ENCODE data around the gene KIF26B.

KIF26B gene

DNA sequence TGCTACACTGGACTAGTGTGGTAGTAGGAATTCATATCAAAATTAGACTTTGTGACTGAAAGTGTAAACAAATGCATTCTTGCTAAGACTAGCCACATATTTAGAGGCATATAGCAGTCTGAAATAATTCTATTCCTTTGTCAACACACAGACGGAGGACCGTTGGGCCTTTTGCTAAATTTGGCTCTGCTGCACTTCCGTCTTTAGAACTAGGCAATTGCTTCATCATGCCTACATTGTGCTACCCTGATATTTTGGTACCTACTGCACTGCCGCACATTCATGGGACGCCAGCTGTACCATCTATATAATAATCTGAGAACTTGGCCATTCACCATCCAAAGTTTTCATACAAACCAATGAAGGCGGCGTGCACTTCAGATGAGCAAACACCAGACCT lies 346.8 kb downstream of the KIF26B start:
- 93 to 96% methylated on average over 7 of the region's 7 CpGs for WGBS, 2 experiments
- no peaks in the 10 kb centered on the region for H3K9me3 ChIP-seq (ENCODE audit: control insufficient read depth, low read length)

DNA sequence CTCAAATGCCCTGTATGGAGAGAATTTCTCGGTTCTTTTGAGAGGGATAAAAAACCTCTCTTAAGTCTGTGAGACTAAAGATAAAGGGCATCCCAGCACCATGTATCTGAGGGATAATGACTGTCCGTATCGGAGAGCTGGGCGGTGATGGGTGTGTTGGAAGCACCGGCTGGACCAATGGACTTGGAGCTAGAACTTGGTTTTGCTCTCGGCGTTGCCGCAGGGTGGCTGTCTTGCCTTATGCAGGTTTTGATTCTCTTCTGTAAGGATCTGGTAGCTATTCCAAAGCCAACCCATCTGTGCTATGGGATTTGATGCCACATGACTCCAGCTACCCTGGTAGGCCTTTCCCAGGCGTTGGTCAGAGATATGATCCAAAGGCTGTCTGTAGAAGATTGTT lies 348.8 kb downstream of the KIF26B start:
- Histone ChIP-seq H3K36me3 (ENCODE audit: control insufficient read depth, insufficient read depth, low read length) (no peaks in the 10 kb centered on the region), H3K27me3 (ENCODE audit: control insufficient read depth, insufficient read depth, low read length, poor library complexity, severe bottlenecking) (no peaks in the 10 kb centered on the region), H3K9me3 (ENCODE audit: control insufficient read depth, low read length) (no peaks in the 10 kb centered on the region), H3K27ac (ENCODE audit: insufficient read depth, low read depth, low read length, poor library complexity, severe bottlenecking) (no peak overlapping the region), H3K4me1 (ENCODE audit: control insufficient read depth, insufficient read depth, low read length) (no peaks in the 10 kb centered on the region), H3K4me3 (ENCODE audit: insufficient read depth, low read depth, low read length) (no peak overlapping the region)
- WGBS, 2 experiments, result 95 to 99% methylated on average over 9 of the region's 9 CpGs

More for the DNA sequence above, 346.8 kb downstream of the KIF26B start:
- H3K27me3 ChIP-seq (ENCODE audit: control insufficient read depth, insufficient read depth, low read length, poor library complexity, severe bottlenecking), result no peaks in the 10 kb centered on the region
- no peaks in the 10 kb centered on the region for H3K4me1 ChIP-seq (ENCODE audit: control insufficient read depth, insufficient read depth, low read length)
- no peaks in the 10 kb centered on the region for H3K36me3 ChIP-seq (ENCODE audit: control insufficient read depth, insufficient read depth, low read length)
- no peak overlapping the region for H3K27ac ChIP-seq (ENCODE audit: insufficient read depth, low read depth, low read length, poor library complexity, severe bottlenecking)
- H3K4me3 ChIP-seq (ENCODE audit: insufficient read depth, low read depth, low read length), result no peak overlapping the region

DNA sequence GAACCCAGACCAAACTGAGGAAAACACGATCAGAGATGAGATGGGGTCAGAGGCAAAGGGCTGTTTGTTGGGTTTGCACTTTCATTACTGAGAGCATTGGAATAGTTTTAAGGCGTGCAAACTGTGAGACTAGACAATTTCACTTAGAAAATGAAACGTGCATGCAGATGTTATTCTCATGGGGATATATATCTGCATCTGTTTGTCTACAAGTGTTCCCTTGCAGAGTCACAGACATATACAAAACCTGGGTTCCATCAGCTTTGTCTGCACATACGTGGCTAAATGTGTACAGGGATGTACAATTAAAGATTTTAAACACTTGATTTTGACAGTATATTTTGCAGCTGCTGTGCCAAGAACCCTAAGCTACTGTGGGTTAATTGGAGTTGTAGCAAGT lies 355.4 kb downstream of the KIF26B start:
- Histone ChIP-seq H3K27ac (ENCODE audit: insufficient read depth, low read depth, low read length, poor library complexity, severe bottlenecking) (no peak overlapping the region), H3K9me3 (ENCODE audit: control insufficient read depth, low read length) (no peaks in the 10 kb centered on the region), H3K27me3 (ENCODE audit: control insufficient read depth, insufficient read depth, low read length, poor library complexity, severe bottlenecking) (no peaks in the 10 kb centered on the region), H3K4me1 (ENCODE audit: control insufficient read depth, insufficient read depth, low read length) (peaks cover 17% of the 10 kb centered on the region), H3K4me3 (ENCODE audit: insufficient read depth, low read depth, low read length) (no peak overlapping the region), H3K36me3 (ENCODE audit: control insufficient read depth, insufficient read depth, low read length) (no peaks in the 10 kb centered on the region)
- WGBS, 2 experiments, result 90 to 94% methylated on average over 4 of the region's 4 CpGs

DNA sequence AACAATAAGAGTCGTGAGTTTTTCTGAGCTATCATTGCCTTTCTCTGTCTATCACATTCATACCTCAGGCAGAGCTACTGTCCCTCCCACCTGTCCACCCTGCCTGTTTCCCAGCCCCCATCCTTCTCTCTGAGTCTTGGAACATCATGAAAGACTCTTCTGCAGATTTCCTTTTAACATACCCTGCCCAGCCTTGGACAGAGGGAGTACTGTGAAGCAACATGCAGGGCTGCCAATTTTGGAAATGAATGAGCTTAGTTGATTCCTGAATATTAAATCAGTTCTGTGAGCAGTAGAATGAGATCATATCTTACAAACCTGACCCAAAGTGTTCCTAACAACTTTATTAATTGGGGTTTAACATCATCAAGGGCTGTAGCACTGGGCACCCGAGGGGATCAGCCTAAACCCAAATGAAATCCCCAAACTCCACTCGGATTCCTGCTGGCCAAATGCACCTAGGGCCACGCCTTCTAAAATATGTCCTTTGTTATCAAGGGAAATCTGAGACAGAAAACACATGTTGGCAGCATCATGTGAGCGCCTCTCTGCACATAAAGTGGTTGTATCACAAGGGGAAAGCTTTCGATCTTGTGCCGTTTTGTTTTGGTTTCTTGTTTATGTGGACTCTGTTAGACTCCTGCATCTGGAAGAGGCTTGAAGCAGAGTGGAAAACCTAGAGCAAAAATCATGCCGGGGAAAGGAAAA lies 357.6 kb downstream of the KIF26B start:
- H3K4me1 ChIP-seq (ENCODE audit: control insufficient read depth, insufficient read depth, low read length), result peaks cover 17% of the 10 kb centered on the region
- H3K4me3 ChIP-seq (ENCODE audit: insufficient read depth, low read depth, low read length), result no peak overlapping the region
- 89 to 91% methylated on average over 8 of the region's 8 CpGs for WGBS, 2 experiments
- H3K27me3 ChIP-seq (ENCODE audit: control insufficient read depth, insufficient read depth, low read length, poor library complexity, severe bottlenecking), result no peaks in the 10 kb centered on the region
- no peak overlapping the region for H3K27ac ChIP-seq (ENCODE audit: insufficient read depth, low read depth, low read length, poor library complexity, severe bottlenecking)
- H3K36me3 ChIP-seq (ENCODE audit: control insufficient read depth, insufficient read depth, low read length), result no peaks in the 10 kb centered on the region
- H3K9me3 ChIP-seq (ENCODE audit: control insufficient read depth, low read length), result no peaks in the 10 kb centered on the region

DNA sequence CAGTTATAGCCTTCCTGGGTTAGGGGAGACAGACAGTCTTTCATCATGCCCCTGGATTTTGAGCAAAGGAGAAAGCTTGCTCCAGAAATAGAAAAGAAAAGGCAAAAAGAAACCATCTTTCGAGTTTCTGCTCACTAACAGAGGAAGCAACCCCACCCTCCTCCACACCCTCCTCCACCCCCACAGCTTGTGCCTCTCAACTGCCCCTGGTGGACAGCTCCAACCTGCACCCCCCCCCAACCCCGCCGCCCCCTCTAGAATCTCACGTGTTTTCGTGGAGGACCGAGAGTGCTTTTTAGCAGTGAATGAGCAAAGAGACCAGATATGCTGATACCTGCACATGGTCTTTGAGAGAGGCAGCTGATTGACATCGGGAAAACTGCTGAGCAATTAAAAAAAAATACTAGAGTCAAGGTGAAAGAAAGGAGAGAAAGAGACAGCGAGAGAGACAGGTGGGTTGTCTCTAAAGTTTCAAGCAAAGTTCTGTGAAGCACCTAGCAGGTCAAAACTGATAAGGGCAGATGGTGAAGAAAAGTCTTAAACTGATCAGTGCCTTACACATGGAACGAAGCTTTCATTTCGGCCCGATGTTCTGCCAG lies 358.3 kb downstream of the KIF26B start:
- WGBS, 2 experiments, result 77 to 79% methylated on average over 11 of the region's 11 CpGs
- Histone ChIP-seq H3K9me3 (ENCODE audit: control insufficient read depth, low read length) (no peaks in the 10 kb centered on the region), H3K4me1 (ENCODE audit: control insufficient read depth, insufficient read depth, low read length) (peaks cover 17% of the 10 kb centered on the region), H3K36me3 (ENCODE audit: control insufficient read depth, insufficient read depth, low read length) (no peaks in the 10 kb centered on the region), H3K4me3 (ENCODE audit: insufficient read depth, low read depth, low read length) (no peak overlapping the region), H3K27me3 (ENCODE audit: control insufficient read depth, insufficient read depth, low read length, poor library complexity, severe bottlenecking) (no peaks in the 10 kb centered on the region), H3K27ac (ENCODE audit: insufficient read depth, low read depth, low read length, poor library complexity, severe bottlenecking) (no peak overlapping the region)

DNA sequence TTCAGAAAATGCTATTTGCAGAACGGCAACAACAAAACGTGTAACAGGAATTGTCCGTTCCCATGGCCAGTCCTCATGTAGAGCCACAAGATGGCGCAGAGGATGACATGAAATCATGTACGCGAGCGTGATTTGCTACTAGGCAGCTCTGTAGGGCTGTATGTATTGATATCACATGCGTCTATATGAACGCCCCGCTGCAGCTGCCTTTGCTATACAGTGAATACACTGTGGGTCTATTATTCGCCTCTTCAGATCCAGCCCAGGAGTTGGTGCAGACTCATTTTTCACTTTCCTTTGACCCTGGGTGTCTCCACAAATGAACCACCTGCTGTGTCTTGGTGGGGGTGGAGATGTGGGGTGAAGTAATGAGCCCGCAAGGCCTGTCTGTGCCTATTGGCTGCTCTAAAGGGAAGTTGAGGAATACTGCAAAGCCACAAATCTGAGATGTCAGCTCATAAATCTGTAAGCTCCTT lies 361.5 kb downstream of the KIF26B start:
- Histone ChIP-seq H3K4me1 (ENCODE audit: control insufficient read depth, insufficient read depth, low read length) (peaks cover 12% of the 10 kb centered on the region), H3K9me3 (ENCODE audit: control insufficient read depth, low read length) (no peaks in the 10 kb centered on the region), H3K27ac (ENCODE audit: insufficient read depth, low read depth, low read length, poor library complexity, severe bottlenecking) (no peak overlapping the region), H3K27me3 (ENCODE audit: control insufficient read depth, insufficient read depth, low read length, poor library complexity, severe bottlenecking) (no peaks in the 10 kb centered on the region), H3K4me3 (ENCODE audit: insufficient read depth, low read depth, low read length) (no peak overlapping the region), H3K36me3 (ENCODE audit: control insufficient read depth, insufficient read depth, low read length) (no peaks in the 10 kb centered on the region)
- 92 to 94% methylated on average over 12 of the region's 12 CpGs for WGBS, 2 experiments

DNA sequence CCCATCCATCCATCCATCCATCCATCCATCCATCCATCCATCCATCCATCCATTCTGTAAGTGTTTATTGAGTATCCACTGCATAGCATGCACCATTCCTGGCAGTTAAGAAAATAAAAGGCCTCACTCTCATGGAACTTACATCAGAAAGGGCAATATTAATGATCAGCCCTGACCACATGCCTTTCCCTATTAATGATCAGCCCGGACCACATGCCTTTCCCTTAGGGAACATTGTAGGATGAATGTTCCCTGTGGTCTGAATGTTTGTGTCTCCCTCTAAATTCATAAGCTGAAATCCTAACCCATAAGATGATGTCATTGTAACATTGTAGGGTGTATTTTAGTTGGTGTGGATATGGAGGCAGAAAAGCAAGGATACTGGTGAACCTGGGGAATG lies 365.8 kb downstream of the KIF26B start:
- Histone ChIP-seq H3K4me1 (ENCODE audit: control insufficient read depth, insufficient read depth, low read length) (no peaks in the 10 kb centered on the region), H3K9me3 (ENCODE audit: control insufficient read depth, low read length) (no peaks in the 10 kb centered on the region), H3K27me3 (ENCODE audit: control insufficient read depth, insufficient read depth, low read length, poor library complexity, severe bottlenecking) (no peaks in the 10 kb centered on the region), H3K4me3 (ENCODE audit: insufficient read depth, low read depth, low read length) (no peak overlapping the region), H3K27ac (ENCODE audit: insufficient read depth, low read depth, low read length, poor library complexity, severe bottlenecking) (no peak overlapping the region), H3K36me3 (ENCODE audit: control insufficient read depth, insufficient read depth, low read length) (no peaks in the 10 kb centered on the region)
- 88 to 93% methylated on average over 1 of the region's 1 CpG for WGBS, 2 experiments

DNA sequence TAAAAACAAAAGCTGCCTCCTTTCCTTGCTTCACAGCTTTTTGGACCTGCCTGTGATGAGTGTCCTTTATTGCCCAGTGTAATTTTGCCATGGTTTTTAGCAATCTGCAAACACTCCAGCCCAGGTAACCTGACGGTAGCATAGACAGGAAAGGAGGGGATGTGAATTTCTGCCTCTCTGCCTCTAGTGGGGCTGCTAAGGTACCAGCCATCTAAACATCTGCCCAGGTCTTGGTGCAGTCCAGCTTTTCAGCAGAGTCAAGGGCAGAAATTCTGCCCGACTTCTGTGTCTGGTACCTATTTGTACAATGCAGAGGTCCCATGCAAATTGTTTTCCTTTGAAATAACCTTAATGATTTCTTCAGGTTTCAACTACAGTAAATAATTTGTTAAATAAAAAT lies 371.4 kb downstream of the KIF26B start:
- no peak overlapping the region for H3K27ac ChIP-seq (ENCODE audit: insufficient read depth, low read depth, low read length, poor library complexity, severe bottlenecking)
- no peaks in the 10 kb centered on the region for H3K36me3 ChIP-seq (ENCODE audit: control insufficient read depth, insufficient read depth, low read length)
- no peaks in the 10 kb centered on the region for H3K9me3 ChIP-seq (ENCODE audit: control insufficient read depth, low read length)
- WGBS, 2 experiments, result 94% methylated on average over 2 of the region's 2 CpGs
- H3K4me3 ChIP-seq (ENCODE audit: insufficient read depth, low read depth, low read length), result no peak overlapping the region
- no peaks in the 10 kb centered on the region for H3K27me3 ChIP-seq (ENCODE audit: control insufficient read depth, insufficient read depth, low read length, poor library complexity, severe bottlenecking)
- H3K4me1 ChIP-seq (ENCODE audit: control insufficient read depth, insufficient read depth, low read length), result no peaks in the 10 kb centered on the region

DNA sequence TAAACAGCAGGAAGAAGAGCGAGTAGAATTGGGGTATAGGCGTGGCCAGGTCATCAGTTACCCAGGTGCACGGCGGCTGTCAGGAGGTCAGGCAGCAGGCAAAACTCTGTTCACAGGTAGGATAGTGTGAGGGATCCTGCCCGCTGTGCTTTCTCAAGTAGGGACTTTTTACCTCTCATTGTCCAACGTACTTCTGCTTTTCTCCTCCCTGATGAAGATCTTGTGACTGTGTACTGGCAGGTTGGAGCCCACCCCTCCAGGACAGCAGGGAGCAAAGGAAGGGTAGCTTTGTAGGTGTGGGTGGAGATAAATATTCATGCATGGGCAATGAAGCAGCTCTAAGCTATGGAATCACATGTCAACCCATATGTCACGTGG lies 373.5 kb downstream of the KIF26B start:
- no peak overlapping the region for H3K27ac ChIP-seq (ENCODE audit: insufficient read depth, low read depth, low read length, poor library complexity, severe bottlenecking)
- WGBS, 2 experiments, result 94% methylated on average over 7 of the region's 7 CpGs
- no peaks in the 10 kb centered on the region for H3K36me3 ChIP-seq (ENCODE audit: control insufficient read depth, insufficient read depth, low read length)
- H3K27me3 ChIP-seq (ENCODE audit: control insufficient read depth, insufficient read depth, low read length, poor library complexity, severe bottlenecking), result no peaks in the 10 kb centered on the region
- H3K4me1 ChIP-seq (ENCODE audit: control insufficient read depth, insufficient read depth, low read length), result no peaks in the 10 kb centered on the region
- H3K4me3 ChIP-seq (ENCODE audit: insufficient read depth, low read depth, low read length), result no peak overlapping the region
- no peaks in the 10 kb centered on the region for H3K9me3 ChIP-seq (ENCODE audit: control insufficient read depth, low read length)

DNA sequence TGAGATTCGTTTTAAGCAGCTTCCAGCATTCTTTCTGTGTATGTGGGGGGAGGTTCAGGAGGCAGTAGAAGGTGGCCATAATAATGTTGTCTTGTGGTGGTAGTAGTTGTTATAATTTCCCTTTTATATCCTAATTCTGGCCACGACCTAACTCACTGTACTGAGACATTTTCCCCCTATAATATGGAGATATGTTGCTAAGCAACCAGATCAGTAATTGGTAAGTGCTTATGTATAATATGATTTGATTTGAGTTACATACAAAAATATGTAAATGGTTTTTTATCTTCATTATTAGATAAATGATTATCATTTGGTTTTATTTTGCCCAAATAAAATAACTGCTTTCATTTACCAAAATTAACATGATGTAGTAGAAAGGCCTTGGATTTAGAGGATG lies 376.2 kb downstream of the KIF26B start:
- H3K36me3 ChIP-seq (ENCODE audit: control insufficient read depth, insufficient read depth, low read length), result no peaks in the 10 kb centered on the region
- 94 to 98% methylated on average over 1 to 2 of the region's 2 CpGs for WGBS, 2 experiments
- H3K4me3 ChIP-seq (ENCODE audit: insufficient read depth, low read depth, low read length), result no peak overlapping the region

More for the DNA sequence above, 376.2 kb downstream of the KIF26B start:
- H3K27me3 ChIP-seq (ENCODE audit: control insufficient read depth, insufficient read depth, low read length, poor library complexity, severe bottlenecking), result no peaks in the 10 kb centered on the region
- no peaks in the 10 kb centered on the region for H3K4me1 ChIP-seq (ENCODE audit: control insufficient read depth, insufficient read depth, low read length)
- no peaks in the 10 kb centered on the region for H3K9me3 ChIP-seq (ENCODE audit: control insufficient read depth, low read length)
- H3K27ac ChIP-seq (ENCODE audit: insufficient read depth, low read depth, low read length, poor library complexity, severe bottlenecking), result no peak overlapping the region
